HEK293T (cell line): ENCODE data around the gene SLC25A26.

ENCODE experiments used
- CTCF ChIA-PET: fragments of 350-600 bp; formaldehyde crosslinking; extraction: SDS; loops from one replicate; lab custom pipeline; 2021; ENCODE audit warnings: antibody characterized with exemption, inconsistent platforms; lab: Yijun Ruan, JAX
- POLR2A ChIA-PET: fragments of 350-600 bp; formaldehyde crosslinking; extraction: SDS; loops from one replicate; lab custom pipeline; 2020; ENCODE audit warnings: antibody characterized with exemption, inconsistent platforms; lab: Yijun Ruan, JAX
- DNase-seq: peaks from one replicate; pipeline ENCODE4 v3.0.0; 2012; ENCODE audit warnings: mixed read lengths; ENCODE audit errors: extremely low spot score
- ARNT ChIP-seq: fragments of 450-650 bp; IDR thresholded peaks from 2 replicates; pipeline ENCODE4 v1.6.1; 2017; ENCODE audit warnings: mild to moderate bottlenecking
- BHLHE40 ChIP-seq: fragments of 450-650 bp; IDR thresholded peaks from 2 replicates; pipeline ENCODE4 v1.6.1; 2016; ENCODE audit warnings: mild to moderate bottlenecking, moderate library complexity, borderline replicate concordance
- CTBP1 ChIP-seq: fragments of 450-650 bp; IDR thresholded peaks from 2 replicates; pipeline ENCODE4 v1.6.1; 2016; ENCODE audit warnings: borderline replicate concordance
- FOXA1 ChIP-seq: fragments of 450-650 bp; IDR thresholded peaks from 2 replicates; pipeline ENCODE4 v1.6.1; 2016; ENCODE audit warnings: mild to moderate bottlenecking
- FOXK2 ChIP-seq: fragments of 450-650 bp; IDR thresholded peaks from 2 replicates; pipeline ENCODE4 v1.6.1; 2016; ENCODE audit warnings: mild to moderate bottlenecking
- FOXM1 ChIP-seq: fragments of 450-650 bp; IDR thresholded peaks from 2 replicates; pipeline ENCODE4 v1.6.1; 2017; ENCODE audit warnings: mild to moderate bottlenecking, borderline replicate concordance
- HDGF ChIP-seq: fragments of 450-650 bp; IDR thresholded peaks from 2 replicates; pipeline ENCODE4 v1.6.1; 2017; ENCODE audit warnings: antibody characterized with exemption, borderline replicate concordance
- L3MBTL2 ChIP-seq: fragments of 450-650 bp; conservative IDR thresholded peaks from 2 replicates; pipeline ENCODE4 v1.6.1; 2016; ENCODE audit warnings: mild to moderate bottlenecking
- LEF1 ChIP-seq: fragments of 450-650 bp; IDR thresholded peaks from 2 replicates; pipeline ENCODE4 v1.6.1; 2017; ENCODE audit warnings: mild to moderate bottlenecking, borderline replicate concordance
- NFRKB ChIP-seq: fragments of 450-650 bp; IDR thresholded peaks from 2 replicates; pipeline ENCODE4 v1.6.1; 2016; ENCODE audit warnings: mild to moderate bottlenecking, moderate library complexity
- SP1 ChIP-seq: fragments of 450-650 bp; IDR thresholded peaks from 2 replicates; pipeline ENCODE4 v1.6.1; 2017
- TARDBP ChIP-seq: fragments of 450-650 bp; IDR thresholded peaks from 2 replicates; pipeline ENCODE4 v1.6.1; 2016
- ZNF384 ChIP-seq: fragments of 450-650 bp; IDR thresholded peaks from 2 replicates; pipeline ENCODE4 v1.6.1; 2016
- TF ChIP-seq, protein P1 (sequence below): fragments of 450-650 bp; IDR thresholded peaks from 2 replicates; pipeline ENCODE4 v1.6.1; 2016

The SLC25A26 gene

DNA sequence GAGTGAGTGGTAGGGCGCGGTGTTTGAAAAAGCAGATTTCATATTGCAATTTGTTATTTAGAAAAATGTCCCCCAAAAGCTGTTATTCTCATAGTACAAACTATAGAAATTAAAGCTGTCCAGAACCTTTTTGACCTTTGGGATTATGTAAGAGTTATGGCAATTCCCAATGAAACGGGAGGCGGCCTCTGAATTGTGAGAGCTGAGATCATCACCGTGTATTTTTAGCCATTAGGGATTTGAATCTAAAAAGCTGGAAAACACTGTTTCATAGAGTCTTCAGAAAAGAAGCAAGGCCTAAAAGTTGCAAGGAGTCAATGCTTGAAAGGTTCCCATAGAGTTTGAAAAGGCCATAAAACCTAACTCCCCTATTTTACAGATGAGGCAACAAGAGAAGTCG is 38.6 kb upstream of the SLC25A26 start:
- POLR2A ChIA-PET: interaction anchor here (0.7 kb wide), 1 partner anchor 23 kb away, joined by 3 read pairs; no protein-coding TSS in a partner anchor
- no peak for DNase-seq
- TF ChIP-seq FOXM1 (no peak), HDGF (no peak), CTBP1 (no peak), NFRKB (no peak), ZNF384 (no peak)
- TF ChIP-seq, protein P1, sequence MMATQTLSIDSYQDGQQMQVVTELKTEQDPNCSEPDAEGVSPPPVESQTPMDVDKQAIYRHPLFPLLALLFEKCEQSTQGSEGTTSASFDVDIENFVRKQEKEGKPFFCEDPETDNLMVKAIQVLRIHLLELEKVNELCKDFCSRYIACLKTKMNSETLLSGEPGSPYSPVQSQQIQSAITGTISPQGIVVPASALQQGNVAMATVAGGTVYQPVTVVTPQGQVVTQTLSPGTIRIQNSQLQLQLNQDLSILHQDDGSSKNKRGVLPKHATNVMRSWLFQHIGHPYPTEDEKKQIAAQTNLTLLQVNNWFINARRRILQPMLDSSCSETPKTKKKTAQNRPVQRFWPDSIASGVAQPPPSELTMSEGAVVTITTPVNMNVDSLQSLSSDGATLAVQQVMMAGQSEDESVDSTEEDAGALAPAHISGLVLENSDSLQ: no peak
- CTCF ChIA-PET: no interaction called here

DNA sequence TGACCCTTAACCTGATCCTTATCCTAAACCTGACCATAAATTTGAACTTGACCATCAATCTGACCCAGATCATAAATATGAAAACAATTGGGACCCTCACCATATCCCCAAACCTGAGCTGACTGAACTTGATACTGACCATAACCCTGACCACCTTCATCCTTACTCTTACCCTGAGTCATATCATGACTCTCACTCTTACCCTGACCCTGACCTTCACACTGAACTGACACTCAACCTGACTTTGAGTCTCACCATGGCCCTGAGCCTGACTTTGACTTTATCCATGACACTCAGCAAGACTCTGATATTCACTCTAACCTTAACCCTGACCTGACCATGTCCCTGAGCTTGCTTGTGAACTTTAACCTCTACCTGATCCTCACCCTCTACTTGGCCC is 34.3 kb upstream of the SLC25A26 start:
- TF ChIP-seq FOXM1 (no peak), ARNT (no peak)
- ChIA-PET CTCF (no interaction called here), POLR2A (no interaction called here)
- no peak for DNase-seq

DNA sequence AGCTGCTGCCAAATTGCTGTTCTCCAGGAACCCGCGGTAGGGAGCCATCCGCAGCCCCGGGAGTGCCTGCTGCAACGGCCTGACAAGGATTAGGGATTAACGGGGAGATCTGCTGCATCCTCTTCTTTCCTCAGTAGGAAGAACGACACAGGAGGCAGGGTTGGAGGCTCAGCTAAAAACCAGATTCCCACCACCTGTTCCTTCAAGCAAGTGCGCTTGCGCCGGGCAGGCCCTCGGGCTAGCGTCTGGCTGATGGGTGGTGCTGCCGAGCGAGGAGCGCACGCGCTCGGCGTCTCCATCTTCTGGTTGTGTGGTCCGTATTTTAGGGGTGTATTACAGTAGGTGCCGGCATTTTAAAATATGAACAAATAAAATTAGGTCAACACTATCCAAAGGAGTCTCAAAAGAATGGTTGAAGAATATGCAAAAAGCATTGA is 25.4 kb upstream of the SLC25A26 start:
- no peak for DNase-seq
- TF ChIP-seq FOXM1: no peak
- TF ChIP-seq SP1: no peak
- TF ChIP-seq L3MBTL2: no peak
- ChIA-PET CTCF (no interaction called here), POLR2A (no interaction called here)

DNA sequence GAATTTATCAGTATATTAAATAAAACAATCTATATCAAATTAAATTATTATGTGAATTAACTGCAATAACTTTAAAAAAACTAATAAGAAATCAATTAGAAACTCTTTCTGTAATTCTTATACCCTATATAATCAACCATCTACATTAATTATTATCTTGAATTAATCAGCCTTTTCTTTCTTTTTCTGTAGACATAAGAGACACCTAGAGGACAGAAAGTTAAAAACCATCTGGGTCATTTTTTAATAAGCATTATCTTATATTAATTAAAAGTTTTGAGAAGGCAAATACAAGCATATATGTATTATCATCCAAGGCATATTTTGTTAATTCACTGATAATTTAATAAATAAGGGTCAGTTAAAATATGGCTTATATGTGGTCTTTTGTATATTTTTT is 24.2 kb upstream of the SLC25A26 start:
- ChIA-PET POLR2A (no interaction called here), CTCF (no interaction called here)
- no peak for TF ChIP-seq CTBP1
- no peak for TF ChIP-seq FOXK2
- no peak for TF ChIP-seq BHLHE40
- TF ChIP-seq FOXM1: no peak
- no peak for DNase-seq

DNA sequence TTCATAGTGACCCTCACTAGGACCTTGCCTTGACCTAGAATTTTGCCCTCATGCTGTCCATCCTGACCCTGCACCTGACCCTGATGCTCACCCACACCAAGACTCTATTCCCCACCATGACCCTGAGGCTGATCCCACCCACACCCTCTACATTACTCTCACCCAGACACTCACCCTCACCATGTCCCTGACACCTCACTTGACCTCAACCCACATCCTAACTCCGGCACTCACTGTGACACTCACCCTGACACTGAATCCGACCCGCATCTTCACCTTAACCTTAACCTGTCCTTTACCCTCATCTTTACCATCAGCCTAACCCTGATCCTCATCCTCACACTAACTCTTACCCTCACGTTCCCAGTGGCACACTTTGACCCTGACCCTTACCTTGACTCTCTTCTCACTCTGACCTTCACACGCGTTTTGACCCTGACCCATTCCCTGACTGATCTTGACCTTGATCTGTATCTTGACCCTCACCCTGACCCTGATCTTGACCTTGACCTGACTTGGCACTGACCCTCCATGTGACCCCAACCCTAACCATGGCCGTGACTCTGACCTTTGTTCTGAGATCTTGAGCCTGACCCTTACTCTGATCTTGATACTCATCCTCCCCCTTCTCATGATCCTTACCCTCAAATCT is 22.2 kb upstream of the SLC25A26 start:
- DNase-seq: no peak
- TF ChIP-seq L3MBTL2: no peak
- no peak for TF ChIP-seq BHLHE40
- no peak for TF ChIP-seq CTBP1
- ChIA-PET POLR2A (no interaction called here), CTCF (no interaction called here)

DNA sequence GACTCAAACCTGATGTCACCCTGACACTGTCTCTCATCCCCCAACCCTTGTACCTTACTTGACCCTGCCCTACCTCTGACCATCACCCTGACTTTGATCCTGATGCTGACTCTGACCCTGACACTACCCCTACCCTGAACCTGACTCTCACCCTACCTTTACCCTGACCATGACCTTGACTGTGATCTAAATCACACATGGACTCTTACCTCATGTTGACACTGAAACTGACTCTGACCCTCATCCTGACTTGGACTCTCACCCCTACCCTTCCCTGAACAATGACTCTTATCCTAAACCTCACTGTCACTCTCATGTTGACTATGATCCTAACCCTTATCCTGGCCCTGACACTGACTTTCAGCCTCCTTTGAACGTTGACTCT is 21.7 kb upstream of the SLC25A26 start:
- TF ChIP-seq TARDBP: no peak
- TF ChIP-seq FOXK2: no peak
- ChIA-PET CTCF (no interaction called here), POLR2A (no interaction called here)
- no peak for DNase-seq

DNA sequence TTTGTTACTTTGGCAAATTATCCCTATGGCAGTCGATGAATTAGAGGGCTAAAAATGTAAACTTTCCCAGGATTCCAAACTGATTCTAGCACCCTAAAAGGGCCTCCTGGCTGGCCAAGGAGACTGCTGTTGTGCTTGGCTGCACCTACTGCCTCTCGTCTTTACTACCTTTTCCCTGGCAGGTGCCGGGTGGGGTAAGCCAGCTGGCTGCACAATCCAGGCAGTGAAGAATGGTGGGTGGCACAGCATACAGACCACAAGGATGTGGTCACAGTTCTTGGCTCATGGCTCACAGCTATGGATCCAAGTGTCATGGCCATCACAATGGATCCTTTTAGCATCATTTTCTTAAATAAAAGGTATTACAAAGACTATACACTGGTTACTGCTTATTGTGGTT is 20.7 kb upstream of the SLC25A26 start:
- ChIA-PET CTCF (no interaction called here), POLR2A (no interaction called here)
- DNase-seq: no peak
- TF ChIP-seq FOXK2 (no peak), L3MBTL2 (no peak), BHLHE40 (no peak), HDGF (no peak)
- TF ChIP-seq, protein P1: no peak

DNA sequence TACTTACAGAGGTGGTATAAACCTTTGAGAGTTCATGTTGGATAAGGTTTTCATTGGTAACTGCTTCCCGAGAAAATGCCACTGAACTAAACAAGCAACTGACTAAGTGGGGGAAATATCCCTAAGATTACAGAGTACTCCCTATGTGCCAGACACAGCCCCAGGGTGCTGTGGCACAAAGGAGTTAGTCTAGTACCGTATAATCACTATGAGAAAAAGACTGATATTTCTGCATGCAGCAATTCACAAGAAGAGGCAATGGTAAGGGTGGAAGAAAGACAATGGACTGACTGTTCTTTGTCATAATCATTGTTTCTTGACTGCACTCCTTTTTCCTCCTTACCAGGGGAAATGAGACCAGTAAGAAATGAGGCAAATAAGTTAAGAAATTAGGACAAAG is 20.0 kb upstream of the SLC25A26 start:
- POLR2A ChIA-PET: no interaction called here
- TF ChIP-seq FOXA1: no peak
- TF ChIP-seq, protein P1: no peak
- no peak for TF ChIP-seq FOXM1
- no peak for TF ChIP-seq BHLHE40
- TF ChIP-seq ZNF384: no peak
- TF ChIP-seq LEF1: no peak
- no peak for DNase-seq
- CTCF ChIA-PET: no interaction called here
